HCT116 (cell line): ENCODE measurements around the gene FTCD. TPM values are rescaled to one million over a fixed set of nuclear protein-coding genes. Genes with fewer than 3 reads are reported as not detected.

ENCODE experiments used
- ATAC-seq: fragments of 200-7000 bp; cut with Tn5 transposase; 2 replicates; pipeline ENCODE4 v1.9.1; 2020; ENCODE audit warnings: mild to moderate bottlenecking, moderate library complexity
- BruUV-seq: library from RNA; stranded (reverse); fragments of 400-500 nt; replicated peaks from 2 replicates; lab custom pipeline; 2021; lab: Mats Ljungman, UMichigan
- CTCF ChIA-PET: fragments of 300-600 bp; sonication (Branson Sonifier 250); formaldehyde crosslinking; loops from one replicate; lab custom pipeline; 2021; ENCODE audit warnings: antibody characterized with exemption; lab: Charles Lee
- POLR2A ChIA-PET: fragments of 300-600, 350-600 bp; sonication (Branson Sonifier 250); formaldehyde crosslinking; loops from one replicate; lab custom pipeline; 2021; ENCODE audit warnings: antibody characterized with exemption; lab: Charles Lee
- RAD21 ChIA-PET, 2 experiments: fragments of 300-600 bp; sonication (Branson Sonifier 250); formaldehyde crosslinking; loops; one replicate each; lab custom pipeline; 2023; ENCODE audit warnings: low total read pairs in 2 of 2; ENCODE audit not compliant: uncharacterized antibody in 2 of 2, unreplicated experiment in 2 of 2, low non-redundant PET in 1 of 2; lab: Charles Lee
- DNase-seq: peaks from one replicate; pipeline ENCODE4 v3.0.0-alpha.2; 2010; ENCODE audit warnings: low read depth, low spot score
- H2AFZ ChIP-seq: fragments of 200-600 bp; shearing (Covaris generic), sonication (generic); 2 replicates; pipeline ENCODE4 v1.6.1; 2017; ENCODE audit warnings: low read depth, mixed run types, mixed read lengths, antibody characterized with exemption, low read length; ENCODE audit not compliant: poor library complexity, severe bottlenecking
- H3K27ac ChIP-seq: 2 replicates; pipeline ENCODE4 v1.5.1; 2012; ENCODE audit warnings: low read depth, low read length
- H3K27me3 ChIP-seq: fragments of 200-600 bp; sonication (generic); 2 replicates; pipeline ENCODE4 v1.6.1; 2016; ENCODE audit warnings: mixed run types, low read length, mixed read lengths; ENCODE audit not compliant: insufficient read depth
- H3K36me3 ChIP-seq, 2 experiments: fragments of 200-500 bp in 1 of 2; fragments of 200-600 bp in 1 of 2; sonication (Bioruptor generic) in 1 of 2; sonication (generic) in 1 of 2; 2 replicates each; pipeline versions ENCODE4 v1.5.1 to v1.6.1; 2014 to 2016; ENCODE audit warnings: low read length in 2 of 2, inconsistent platforms in 1 of 2, mixed read lengths in 1 of 2, mixed run types in 1 of 2; ENCODE audit not compliant: insufficient read depth in 2 of 2, control insufficient read depth in 1 of 2
- H3K4me1 ChIP-seq, 2 experiments: fragments of 200-600 bp in 1 of 2; sonication (generic) in 1 of 2; 2 replicates each; pipeline versions ENCODE4 v1.5.1 to v1.6.1; 2012 to 2017; ENCODE audit warnings: low read length in 2 of 2, inconsistent platforms in 1 of 2, mild to moderate bottlenecking in 1 of 2, mixed read lengths in 1 of 2, mixed run types in 1 of 2, moderate library complexity in 1 of 2; ENCODE audit not compliant: insufficient read depth in 2 of 2, control insufficient read depth in 1 of 2
- H3K4me2 ChIP-seq: fragments of 200-600 bp; sonication (generic); 2 replicates; pipeline ENCODE4 v1.6.1; 2017; ENCODE audit warnings: mixed run types, low read length, mixed read lengths
- H3K4me3 ChIP-seq, 2 experiments: fragments of 200-600 bp in 1 of 2; sonication (generic) in 1 of 2; replicated peaks in 1 of 2; 2 replicates each; pipeline ENCODE4 v1.5.1; 2011 to 2016; ENCODE audit warnings: low read length in 2 of 2, control low read depth in 1 of 2, low read depth in 1 of 2, mild to moderate bottlenecking in 1 of 2, mixed read lengths in 1 of 2, mixed run types in 1 of 2
- H3K79me2 ChIP-seq: fragments of 200-600 bp; sonication (generic); 2 replicates; pipeline ENCODE4 v1.6.1; 2017; ENCODE audit warnings: mild to moderate bottlenecking, mixed run types, low read length, moderate library complexity, mixed read lengths; ENCODE audit not compliant: insufficient read depth
- H3K9ac ChIP-seq: fragments of 200-600 bp; sonication (generic); 2 replicates; pipeline ENCODE4 v1.6.1; 2016; ENCODE audit warnings: low read length, mixed read lengths
- H3K9me2 ChIP-seq: fragments of 200-600 bp; sonication (generic), shearing (Covaris generic); 2 replicates; pipeline ENCODE4 v1.6.1; 2017; ENCODE audit warnings: mixed run types, mild to moderate bottlenecking, moderate library complexity; ENCODE audit not compliant: insufficient read depth
- H3K9me3 ChIP-seq, 2 experiments: fragments of 200-500 bp in 1 of 2; fragments of 200-600 bp in 1 of 2; sonication (Bioruptor generic) in 1 of 2; sonication (generic) in 1 of 2; 2 replicates each; pipeline ENCODE4 v1.6.1; 2014 to 2017; ENCODE audit warnings: low read length in 2 of 2, mixed read lengths in 2 of 2, inconsistent platforms in 1 of 2, low read depth in 1 of 2, mild to moderate bottlenecking in 1 of 2, mixed run types in 1 of 2, moderate library complexity in 1 of 2; ENCODE audit not compliant: control insufficient read depth in 1 of 2, insufficient read depth in 1 of 2
- H4K20me1 ChIP-seq: fragments of 200-600 bp; sonication (generic), shearing (Covaris generic); 2 replicates; pipeline ENCODE4 v1.6.1; 2017; ENCODE audit warnings: mixed run types, mild to moderate bottlenecking, moderate library complexity; ENCODE audit not compliant: insufficient read depth
- ATF3 ChIP-seq: IDR thresholded peaks from 2 replicates; pipeline ENCODE4 v1.6.1; 2012
- CEBPB ChIP-seq: IDR thresholded peaks from 2 replicates; pipeline ENCODE4 v1.6.1; 2012; ENCODE audit warnings: low read depth
- EGR1 ChIP-seq: IDR thresholded peaks from 2 replicates; pipeline ENCODE4 v1.6.1; 2012; ENCODE audit warnings: low read depth
- ELF1 ChIP-seq: IDR thresholded peaks from 2 replicates; pipeline ENCODE4 v1.6.1; 2012; ENCODE audit warnings: low read depth, borderline replicate concordance
- FOSL1 ChIP-seq: IDR thresholded peaks from 2 replicates; pipeline ENCODE4 v1.6.1; 2012; ENCODE audit warnings: low read depth
- JUND ChIP-seq: IDR thresholded peaks from 2 replicates; pipeline ENCODE4 v1.6.1; 2012
- MAX ChIP-seq: IDR thresholded peaks from 2 replicates; pipeline ENCODE4 v1.6.1; 2012
- POLR2A ChIP-seq: IDR thresholded peaks from 2 replicates; pipeline ENCODE4 v1.7.0; 2011; ENCODE audit warnings: borderline replicate concordance; ENCODE audit not compliant: insufficient read depth, insufficient read length; ENCODE audit errors: extremely low read depth
- POLR2AphosphoS5 ChIP-seq: IDR thresholded peaks from 2 replicates; pipeline ENCODE4 v1.6.1; 2011; ENCODE audit warnings: mild to moderate bottlenecking, low read depth, low read length, moderate library complexity
- RAD21 ChIP-seq: IDR thresholded peaks from 2 replicates; pipeline ENCODE4 v1.6.1; 2012; ENCODE audit warnings: low read depth, mild to moderate bottlenecking
- SP1 ChIP-seq: IDR thresholded peaks from 2 replicates; pipeline ENCODE4 v1.6.1; 2012; ENCODE audit warnings: low read depth
- SRF ChIP-seq: IDR thresholded peaks from 2 replicates; pipeline ENCODE4 v1.6.1; 2012; ENCODE audit warnings: low read depth
- TCF7L2 ChIP-seq: IDR thresholded peaks from 2 replicates; pipeline ENCODE4 v1.7.0; 2011; ENCODE audit warnings: borderline replicate concordance, inconsistent platforms; ENCODE audit not compliant: insufficient read depth, insufficient read length; ENCODE audit errors: extremely low read depth
- ZBTB33 ChIP-seq: IDR thresholded peaks from 2 replicates; pipeline ENCODE4 v1.6.1; 2011; ENCODE audit warnings: mild to moderate bottlenecking, low read length, moderate library complexity; ENCODE audit not compliant: insufficient replicate concordance; ENCODE audit errors: extremely low read depth
- ZFX ChIP-seq: fragments of 450-650 bp; IDR thresholded peaks from 2 replicates; pipeline ENCODE4 v1.6.1; 2017
- ZNF274 ChIP-seq: fragments of 200-500 bp; sonication (Bioruptor generic); IDR thresholded peaks from 2 replicates; pipeline ENCODE4 v1.6.1; 2014; ENCODE audit warnings: mild to moderate bottlenecking, low read depth, low read length, inconsistent platforms
- intact Hi-C: fragments of 100-400 bp; cut with micrococcal nuclease; formaldehyde crosslinking; loops from 2 replicates; pipeline ENCODE4 v1.10.0; 2022
- total RNA-seq: library from RNA; stranded (reverse); gene quantifications from one replicate; pipeline ENCODE4 v1.2.1, GENCODE V29; 2021; ENCODE audit not compliant: unreplicated experiment

The FTCD gene
- total RNA-seq, 1 experiment from 2014 or later: 2.5 TPM

- no peak for ATAC-seq
- Histone ChIP-seq H3K27ac (no peak overlapping the region), H3K9ac (no peak overlapping the region), H2AFZ (no peak overlapping the region), H3K4me2 (no peak overlapping the region), H3K9me2 (no peaks in the 10 kb centered on the region), H4K20me1 (no peaks in the 10 kb centered on the region), H3K36me3 (no peaks in the 10 kb centered on the region), H3K4me1 (no peaks in the 10 kb centered on the region), H3K4me3 (no peak overlapping the region), H3K27me3 (0 out of 2 replicates have a peak, but pooled peaks cover under 1% of the 10 kb centered on the region), H3K9me3 (peaks cover 0 to 5% of the 10 kb centered on the region in 2 experiments; a peak in 1 of 4 replicates), H3K79me2 (no peaks in the 10 kb centered on the region)
- intact Hi-C loops: no loop called here
- TF ChIP-seq SP1 (no peak), MAX (no peak), ELF1 (no peak), SRF (no peak), JUND (no peak), ATF3 (no peak), CEBPB (no peak)
- BruUV-seq: no TSS peak
- CTCF ChIA-PET: no interaction called here
- no peak for DNase-seq
- POLR2A ChIA-PET: no interaction called here
- RAD21 ChIA-PET: no interaction called here
These were observed 25.5 kb upstream of the FTCD start for GRCh38 chr21:46180778-46181391.

GRCh38 chr21:46180079-46180722 is 24.8 kb upstream of the FTCD start:
- CTCF ChIA-PET: no interaction called here
- H3K9me2 ChIP-seq: no peaks in the 10 kb centered on the region
- intact Hi-C loops: no loop called here
- no peak overlapping the region for H2AFZ ChIP-seq
- H3K36me3 ChIP-seq: no peaks in the 10 kb centered on the region
- RAD21 ChIA-PET: no interaction called here
- POLR2A ChIA-PET: no interaction called here
- peaks cover 0 to 5% of the 10 kb centered on the region in 2 experiments; a peak in 1 of 4 replicates for H3K9me3 ChIP-seq
- no peak for DNase-seq
- H3K79me2 ChIP-seq: no peaks in the 10 kb centered on the region
- peaks cover 7% of the 10 kb centered on the region; the same call in 1 of the 2 replicates for H3K27me3 ChIP-seq
- ATAC-seq: no peak
- H3K4me2 ChIP-seq: no peak overlapping the region
- H4K20me1 ChIP-seq: no peaks in the 10 kb centered on the region
- no peak overlapping the region for H3K9ac ChIP-seq
- no peaks in the 10 kb centered on the region for H3K4me1 ChIP-seq
- no peak overlapping the region for H3K4me3 ChIP-seq
- H3K27ac ChIP-seq: no peak overlapping the region
- no TSS peak for BruUV-seq
- TF ChIP-seq POLR2A (no peak), ELF1 (no peak), POLR2AphosphoS5 (no peak), ZFX (no peak), MAX (no peak), FOSL1 (no peak), TCF7L2 (no peak), ATF3 (no peak), ZNF274 (no peak), EGR1 (no peak), RAD21 (no peak), SP1 (no peak), ZBTB33 (no peak)
